HG03064 (cell line): ENCODE results near the gene CMTM2.
"Not testable (repeated sequence)": the region's sequence is repeated elsewhere in the genome, so short reads cannot be mapped to it uniquely, and the experiment has no call there.

Experiments
- ATAC-seq: cut with Tn5 transposase; IDR thresholded peaks from one replicate; pipeline ENCODE4 v1.9.1; 2021; ENCODE audit warnings: low read depth; ENCODE audit not compliant: unreplicated experiment

Gene CMTM2

GRCh38 chr16:66552286-66553177 lies 26.7 kb upstream of the CMTM2 start, which contains the start of gene CKLF:
Gene CKLF (plus strand): TSS chr16:66552576. CDS start chr16:66552716, 140 bp downstream.
- peak; percentile 55 for ATAC-seq

- ATAC-seq: no peak
Observed at GRCh38 chr16:66553223-66553622, 26.0 kb upstream of the CMTM2 start.

DNA sequence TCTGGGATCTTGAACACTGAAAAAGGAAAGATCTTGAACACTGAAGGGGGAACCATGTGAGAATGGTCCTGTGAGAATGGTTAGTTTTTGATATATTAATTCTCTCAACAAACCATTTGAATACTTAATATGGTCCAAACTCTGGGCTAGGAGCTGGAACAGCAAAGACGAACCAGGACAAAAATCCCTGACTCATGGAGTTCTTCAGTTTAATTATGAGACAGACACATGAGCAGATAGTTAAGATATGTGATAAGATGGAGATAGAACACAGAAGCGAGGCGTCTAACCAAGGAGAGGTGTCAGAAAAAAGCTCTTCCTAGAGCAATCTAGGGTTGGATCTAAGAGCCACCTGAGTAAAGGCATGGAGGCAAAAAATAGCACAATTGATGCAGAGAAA lies 25.2 kb upstream of the CMTM2 start:
- no peak for ATAC-seq

GRCh38 chr16:66554495-66554894 lies 24.8 kb upstream of the CMTM2 start:
- no peak for ATAC-seq

GRCh38 chr16:66560107-66560506 lies 19.2 kb upstream of the CMTM2 start:
- no peak for ATAC-seq

DNA sequence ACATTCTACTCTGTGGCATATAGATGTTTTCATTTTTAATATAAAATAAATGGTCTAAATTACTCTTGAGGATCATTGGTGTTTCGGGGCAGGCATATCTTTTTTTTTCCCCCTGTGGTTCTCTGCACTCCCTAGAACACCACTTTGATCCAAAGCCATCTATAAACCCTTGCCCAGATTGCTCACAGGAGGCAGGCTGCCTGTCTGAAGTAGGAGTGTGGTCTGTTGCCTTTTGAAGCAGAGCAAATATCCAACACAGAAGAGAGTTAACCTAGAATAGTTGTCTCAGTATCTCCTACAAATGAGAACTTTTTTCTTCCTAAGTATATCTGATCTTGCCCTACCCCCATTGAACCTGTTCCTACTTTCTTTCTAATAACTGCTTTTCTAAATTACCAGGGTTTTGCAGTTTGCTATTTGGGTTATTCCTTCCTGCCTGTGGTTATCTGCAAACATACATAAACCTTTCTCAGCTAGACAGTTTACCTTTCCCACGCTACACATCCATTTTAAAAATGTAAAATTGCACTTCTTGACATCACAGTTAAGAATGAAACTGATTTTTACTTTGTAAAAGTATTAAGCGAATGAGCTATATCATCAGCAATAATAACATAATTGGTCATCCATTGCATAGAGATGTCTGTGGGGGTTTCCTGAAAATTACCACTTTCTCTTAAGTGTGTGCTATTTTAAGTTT lies 17.7 kb upstream of the CMTM2 start:
- no peak for ATAC-seq

GRCh38 chr16:66562409-66562808 lies 16.9 kb upstream of the CMTM2 start:
- ATAC-seq: no peak

GRCh38 chr16:66562986-66563385 lies 16.3 kb upstream of the CMTM2 start:
- no peak for ATAC-seq

GRCh38 chr16:66563574-66564334 lies 15.5 kb upstream of the CMTM2 start:
- no peak for ATAC-seq

GRCh38 chr16:66566051-66566901 lies 13.0 kb upstream of the CMTM2 start, which contains the start of gene CMTM1:
Gene CMTM1 (plus strand): TSS chr16:66566439. CDS start chr16:66566514, 75 bp downstream.
- no peak for ATAC-seq

DNA sequence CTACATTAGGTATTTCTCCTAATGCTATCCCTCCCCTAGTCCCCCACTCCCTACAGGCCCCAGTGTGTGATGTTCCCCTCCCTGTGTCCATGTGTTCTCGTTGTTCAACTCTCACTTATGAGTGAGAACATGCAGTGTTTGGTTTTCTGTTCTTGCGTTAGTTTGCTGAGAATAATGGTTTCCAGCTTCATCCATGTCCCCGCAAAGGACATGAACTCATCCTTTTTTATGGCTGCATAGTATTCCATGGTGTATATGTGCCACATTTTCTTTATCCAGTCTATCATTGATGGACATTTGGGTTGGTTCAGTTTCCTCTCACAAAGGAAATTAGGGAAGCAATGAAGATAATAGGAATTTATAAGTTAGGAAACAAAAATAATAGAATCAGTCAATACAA lies 12.0 kb upstream of the CMTM2 start:
- ATAC-seq: not testable (repeated sequence)

DNA sequence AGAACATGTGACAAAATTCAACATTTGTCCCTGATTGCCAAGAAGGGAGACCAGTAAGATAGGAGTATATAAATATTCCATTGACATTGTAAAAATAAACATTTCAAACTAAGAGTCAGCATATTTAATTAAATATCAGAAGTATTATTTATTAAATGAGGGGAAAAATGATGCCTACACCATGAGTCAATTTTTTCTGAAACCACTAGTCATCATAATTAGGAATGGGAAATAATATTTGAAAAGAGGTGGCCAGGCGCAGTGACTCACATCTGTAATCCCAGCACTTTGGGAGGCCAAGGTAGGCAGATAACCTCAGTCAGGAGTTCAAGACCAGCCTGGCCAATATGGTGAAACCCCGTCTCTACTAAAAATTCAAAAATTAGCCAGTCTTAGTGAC lies 10.9 kb upstream of the CMTM2 start:
- no peak for ATAC-seq

GRCh38 chr16:66569131-66569530 lies 10.1 kb upstream of the CMTM2 start:
- ATAC-seq: no peak

DNA sequence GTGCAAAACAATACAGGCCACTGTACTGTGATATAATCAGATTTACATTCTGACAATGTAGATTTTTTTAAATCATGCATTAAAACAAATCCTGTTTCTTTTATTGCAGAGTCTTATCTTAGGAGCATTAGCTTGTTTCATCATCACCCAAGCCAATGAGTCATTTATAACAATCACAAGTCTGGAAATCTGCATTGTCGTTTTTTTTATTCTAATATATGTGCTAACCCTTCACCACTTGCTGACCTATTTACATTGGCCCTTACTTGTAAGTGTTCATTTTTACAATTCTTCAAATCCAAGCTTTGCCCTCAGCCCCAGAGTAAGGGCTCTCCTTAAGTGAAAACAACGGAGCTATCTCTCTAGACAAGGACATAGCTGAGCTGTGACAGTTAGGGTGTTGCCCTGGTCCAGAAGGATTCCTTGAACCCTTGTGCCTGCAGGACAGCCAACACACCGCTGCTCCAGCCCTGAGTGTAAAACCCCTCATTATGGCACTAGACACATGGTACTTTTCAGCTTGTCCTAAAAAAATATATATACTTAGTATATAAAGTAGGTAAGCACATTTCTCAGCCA lies 9.3 kb upstream of the CMTM2 start:
- ATAC-seq: no peak

DNA sequence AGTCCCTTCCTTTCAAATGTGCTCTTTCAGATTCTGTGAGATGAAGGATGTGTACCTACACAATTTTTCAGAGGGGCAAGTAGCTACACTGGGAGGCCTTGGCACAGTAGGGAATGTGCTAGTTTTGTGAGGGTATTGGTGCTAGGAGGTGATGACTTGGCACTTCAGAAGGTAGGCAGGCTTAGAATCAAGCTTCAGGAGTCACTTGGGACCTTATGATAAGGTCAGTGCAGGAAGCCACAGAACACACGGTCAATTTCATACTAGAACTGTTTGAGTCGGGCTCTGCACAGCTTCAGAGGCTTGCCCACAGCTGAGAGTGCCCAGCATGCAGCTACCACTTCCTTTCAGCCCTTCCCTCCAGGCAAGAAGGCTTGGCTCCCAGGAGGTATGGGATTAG lies 6.9 kb upstream of the CMTM2 start:
- ATAC-seq: no peak

- no peak for ATAC-seq
Observed at GRCh38 chr16:66574081-66574480, 5.2 kb upstream of the CMTM2 start.

DNA sequence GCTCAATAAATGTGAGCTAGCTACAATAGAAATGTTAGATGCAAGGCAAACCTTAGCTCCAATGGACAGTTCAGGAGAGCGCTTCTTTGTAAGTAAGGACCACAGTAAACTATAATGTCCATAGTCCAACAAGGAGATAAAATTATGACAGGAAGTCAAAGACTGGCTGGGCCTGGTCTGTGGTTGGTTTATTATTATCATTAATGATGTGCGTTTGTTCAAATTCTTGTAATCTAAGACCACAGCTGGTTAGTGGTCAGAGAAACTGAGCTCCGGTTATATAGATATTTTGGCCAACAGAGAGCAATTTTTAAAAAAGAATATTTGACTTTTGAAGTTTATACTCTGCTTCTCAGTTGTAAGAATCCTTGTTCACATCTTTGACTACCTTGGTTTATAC lies 4.7 kb upstream of the CMTM2 start:
- no peak for ATAC-seq

DNA sequence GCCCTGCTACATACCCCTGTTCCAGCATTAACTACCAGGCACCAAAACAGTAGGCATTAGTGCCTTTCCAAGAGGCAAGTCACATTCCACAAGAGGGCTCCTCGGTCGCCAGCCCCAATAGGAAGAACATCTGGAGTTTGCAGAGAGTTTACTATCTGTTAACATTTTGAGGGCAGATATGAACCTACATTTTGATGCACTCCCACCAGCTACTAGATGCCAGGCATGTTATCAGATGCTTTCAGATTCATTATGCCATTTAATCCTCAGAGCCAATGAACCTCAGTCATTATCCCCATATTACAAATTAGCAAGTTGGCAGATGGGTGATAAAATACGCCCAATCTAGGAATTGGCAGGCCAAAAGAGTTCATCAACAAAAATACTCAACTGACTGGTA lies 4.2 kb upstream of the CMTM2 start:
- no peak for ATAC-seq

DNA sequence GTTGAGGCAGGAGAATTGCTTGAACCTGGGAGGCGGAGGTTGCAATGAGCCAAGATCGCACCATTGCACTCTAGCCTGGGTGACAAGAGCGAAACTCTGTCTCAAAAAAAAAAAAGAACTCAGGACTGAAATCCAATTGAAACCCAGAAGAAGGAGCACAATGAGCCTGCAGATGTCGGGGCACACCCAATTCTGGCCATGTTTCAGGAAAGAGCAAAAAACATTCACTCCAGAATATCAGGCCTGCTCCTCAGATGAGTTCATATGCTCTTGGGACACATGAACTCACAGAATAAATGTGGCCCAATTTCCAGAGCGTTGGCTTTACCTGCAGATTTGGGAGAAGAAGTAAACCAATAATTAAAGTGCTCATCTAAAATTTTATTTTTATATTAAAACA lies 3.0 kb upstream of the CMTM2 start:
- ATAC-seq: no peak
